ENCODE results near the gene PRKAR1A. TPM values are rescaled to one million over a fixed set of nuclear protein-coding genes. Genes with fewer than 3 reads are reported as not detected.

The PRKAR1A gene
- total RNA-seq, 4 donors from 2014 or later, result 388 to 501 (median 431) TPM

DNA sequence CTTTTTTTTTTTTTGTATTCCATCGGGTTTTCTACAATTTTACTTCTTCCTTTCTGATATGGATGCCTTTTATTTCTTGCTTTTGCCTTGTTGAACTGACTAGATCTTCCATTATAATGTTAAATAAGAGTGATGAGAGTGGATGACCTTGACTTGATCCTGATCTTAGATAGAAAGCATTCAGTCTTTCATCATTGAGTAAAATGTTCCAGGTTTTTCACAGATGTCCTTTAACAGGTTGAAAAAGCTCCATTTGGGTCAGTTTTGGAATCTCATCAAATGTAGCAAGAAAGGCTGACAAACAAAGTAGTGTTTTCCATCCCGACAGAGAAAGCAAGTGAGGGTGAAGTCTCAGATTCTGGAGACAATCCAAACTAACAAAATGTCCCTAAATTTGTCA, 27.8 kb upstream of the PRKAR1A start:
- TF ChIP-seq, protein P1, sequence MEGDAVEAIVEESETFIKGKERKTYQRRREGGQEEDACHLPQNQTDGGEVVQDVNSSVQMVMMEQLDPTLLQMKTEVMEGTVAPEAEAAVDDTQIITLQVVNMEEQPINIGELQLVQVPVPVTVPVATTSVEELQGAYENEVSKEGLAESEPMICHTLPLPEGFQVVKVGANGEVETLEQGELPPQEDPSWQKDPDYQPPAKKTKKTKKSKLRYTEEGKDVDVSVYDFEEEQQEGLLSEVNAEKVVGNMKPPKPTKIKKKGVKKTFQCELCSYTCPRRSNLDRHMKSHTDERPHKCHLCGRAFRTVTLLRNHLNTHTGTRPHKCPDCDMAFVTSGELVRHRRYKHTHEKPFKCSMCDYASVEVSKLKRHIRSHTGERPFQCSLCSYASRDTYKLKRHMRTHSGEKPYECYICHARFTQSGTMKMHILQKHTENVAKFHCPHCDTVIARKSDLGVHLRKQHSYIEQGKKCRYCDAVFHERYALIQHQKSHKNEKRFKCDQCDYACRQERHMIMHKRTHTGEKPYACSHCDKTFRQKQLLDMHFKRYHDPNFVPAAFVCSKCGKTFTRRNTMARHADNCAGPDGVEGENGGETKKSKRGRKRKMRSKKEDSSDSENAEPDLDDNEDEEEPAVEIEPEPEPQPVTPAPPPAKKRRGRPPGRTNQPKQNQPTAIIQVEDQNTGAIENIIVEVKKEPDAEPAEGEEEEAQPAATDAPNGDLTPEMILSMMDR (IDR thresholded peaks at IDR 0.05; ENCODE audit: low read depth), result no peak

DNA sequence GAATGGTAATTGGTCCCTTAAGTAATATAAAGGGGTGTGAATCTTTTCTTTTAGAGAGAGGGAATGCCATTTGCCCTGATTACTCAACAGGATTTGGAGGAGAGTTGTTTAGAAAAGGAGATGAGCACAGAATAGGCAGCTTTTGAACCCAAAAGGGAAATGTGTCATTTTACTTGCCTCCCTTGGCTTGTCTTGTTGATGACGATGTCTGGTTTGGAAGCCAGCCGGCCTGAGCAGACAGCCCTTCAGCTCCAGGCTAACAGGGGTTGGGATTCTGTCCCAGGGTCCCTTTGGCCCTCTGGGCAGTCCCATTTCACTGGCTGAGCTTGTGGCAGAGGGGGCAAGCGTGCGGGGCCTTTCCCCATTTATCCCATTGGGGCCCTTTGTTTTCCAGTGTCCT, 22.3 kb upstream of the PRKAR1A start:
- TF ChIP-seq, protein P1 (IDR thresholded peaks at IDR 0.05; ENCODE audit: low read depth), result no peak

DNA sequence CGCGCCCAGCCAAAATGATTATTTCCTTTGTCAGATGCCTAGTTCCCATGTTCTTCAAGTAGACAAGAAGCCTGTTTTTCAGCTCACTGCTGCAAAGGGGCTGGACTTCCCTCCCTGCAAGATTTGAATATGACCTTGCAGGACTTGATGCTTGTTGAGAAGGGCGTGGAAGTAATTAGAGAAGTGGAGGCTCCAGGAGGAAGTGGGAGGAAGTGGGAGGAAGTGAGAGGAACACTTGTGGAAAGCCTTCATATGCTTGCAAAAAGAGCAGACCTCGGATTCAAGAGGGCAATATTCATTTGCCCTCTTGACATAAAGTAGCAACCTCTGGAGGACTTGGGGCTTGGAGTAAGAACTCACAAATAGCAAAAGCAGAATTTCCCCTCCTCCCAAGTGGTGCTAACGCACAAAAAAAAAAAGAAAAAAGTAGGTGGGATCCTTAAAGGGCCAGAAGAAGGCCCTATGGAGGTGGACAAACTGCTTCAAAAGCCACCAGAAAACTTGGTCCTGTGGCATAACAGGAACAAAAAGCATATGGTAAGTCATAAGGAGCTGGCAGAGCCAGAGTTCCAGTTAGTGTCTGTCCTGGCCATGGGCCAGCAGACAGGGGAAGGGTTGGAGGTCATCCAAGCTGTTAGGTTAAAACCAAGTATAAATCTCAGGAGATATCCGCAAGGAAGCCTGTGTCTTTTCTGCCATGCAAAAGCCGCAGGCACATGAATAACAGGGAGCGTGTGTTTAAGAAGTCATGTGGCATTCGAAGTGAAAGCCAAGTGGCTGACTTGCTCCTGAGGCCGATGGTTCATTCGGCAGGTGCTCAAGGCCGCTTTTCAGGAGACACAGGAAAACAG, 20.6 kb upstream of the PRKAR1A start:
- TF ChIP-seq, protein P1 (IDR thresholded peaks at IDR 0.05; ENCODE audit: low read depth), result no peak

DNA sequence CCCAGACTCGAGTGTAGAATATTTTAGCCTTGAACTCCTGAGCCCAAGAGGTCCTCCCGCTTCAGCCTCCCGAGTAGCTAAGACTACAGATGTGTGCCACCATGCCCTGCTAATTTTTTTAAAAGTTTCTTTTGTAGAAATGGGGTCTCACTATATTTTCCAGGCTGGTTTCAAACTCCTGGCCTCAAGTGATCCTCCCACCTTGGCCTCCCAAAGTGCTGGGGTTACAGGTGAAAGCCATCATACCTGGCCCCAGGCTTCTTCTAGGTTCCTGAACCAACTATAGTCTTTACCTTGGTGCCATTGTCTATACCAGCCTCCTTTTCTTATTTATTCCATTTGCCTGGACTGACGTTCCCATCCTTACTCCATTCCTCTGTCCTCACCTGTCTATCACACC, 17.1 kb upstream of the PRKAR1A start:
- TF ChIP-seq, protein P1 (IDR thresholded peaks at IDR 0.05; ENCODE audit: low read depth), result no peak

DNA sequence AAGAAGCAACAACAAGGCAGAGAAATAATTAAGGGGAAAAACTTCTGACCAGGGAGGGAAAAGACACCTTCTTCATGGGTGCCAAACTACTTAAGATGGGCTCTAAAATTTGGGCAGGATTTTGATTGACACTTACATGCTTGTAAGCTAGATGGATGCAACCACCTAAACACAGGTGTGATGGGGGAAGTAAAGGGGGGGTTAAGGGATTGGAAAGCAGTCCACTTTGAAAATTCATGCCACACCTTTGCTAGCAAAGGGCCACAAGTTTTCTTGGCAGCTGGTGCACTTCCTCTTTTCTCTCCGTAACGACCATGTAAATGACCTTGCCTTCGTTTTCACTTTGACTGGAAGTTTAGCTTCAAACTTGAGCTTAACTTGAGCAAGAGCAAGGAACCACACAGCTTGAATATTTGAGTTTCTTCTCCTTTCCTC, 14.3 kb upstream of the PRKAR1A start:
- TF ChIP-seq, protein P1 (IDR thresholded peaks at IDR 0.05; ENCODE audit: low read depth), result no peak

DNA sequence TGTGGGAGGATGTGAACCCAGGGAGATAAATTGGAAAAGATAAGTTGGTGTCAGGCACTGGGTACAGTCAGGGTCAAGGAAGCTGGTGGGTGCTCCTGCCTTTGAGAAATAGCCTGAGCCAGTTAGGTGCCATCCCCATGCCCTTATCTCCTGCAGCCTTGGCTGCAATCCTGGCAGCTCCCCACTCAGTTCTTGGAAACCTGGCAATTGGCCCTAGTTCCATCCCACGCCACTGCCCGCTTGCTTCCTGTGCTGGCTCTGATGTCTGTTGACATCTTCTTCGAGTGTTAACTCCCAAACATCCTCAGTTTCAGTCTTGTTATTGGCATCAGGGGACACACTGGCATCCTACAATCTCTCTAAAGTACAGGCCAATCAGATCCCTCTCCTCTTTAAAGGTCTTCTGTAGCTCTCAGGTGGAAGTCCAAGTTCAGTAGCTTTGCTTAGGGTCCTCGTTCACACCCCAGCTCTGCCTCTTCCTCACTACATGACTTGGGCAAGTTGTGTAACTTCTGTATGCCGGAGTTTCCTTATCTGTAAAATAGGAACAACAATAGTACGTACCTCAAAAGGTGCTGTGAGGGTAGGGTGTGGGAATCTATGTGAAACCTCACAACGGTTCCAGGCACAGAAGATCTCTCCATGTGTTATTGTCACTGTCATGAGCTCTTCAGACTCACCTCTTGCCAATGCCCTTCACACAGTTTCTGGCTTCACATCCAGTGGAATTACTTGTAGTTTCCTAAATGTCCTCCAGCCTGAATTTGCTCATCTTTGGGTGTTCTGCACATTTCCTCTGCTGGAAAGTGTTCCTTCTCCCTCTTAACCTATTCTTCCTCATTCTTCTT, 13.5 kb upstream of the PRKAR1A start:
- TF ChIP-seq, protein P1 (IDR thresholded peaks at IDR 0.05; ENCODE audit: low read depth), result no peak

DNA sequence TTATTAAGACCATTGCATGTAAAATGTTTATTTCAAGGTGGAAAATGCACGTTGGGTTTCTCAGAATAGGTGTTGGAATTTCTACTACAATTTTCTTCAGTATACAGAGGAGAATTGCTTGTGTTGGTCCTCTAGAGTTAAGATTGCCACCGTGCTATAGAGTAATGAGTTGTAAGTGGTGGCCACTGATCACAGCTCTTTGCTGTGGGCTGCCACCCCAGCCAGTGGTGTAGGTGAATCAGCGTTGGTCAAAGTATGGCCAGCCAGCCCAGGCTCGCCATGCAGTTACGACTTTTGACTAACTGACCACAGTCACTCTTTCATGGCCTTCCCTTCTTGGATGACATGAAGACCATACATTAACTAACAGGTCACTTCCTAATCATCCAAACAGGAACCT, 12.6 kb upstream of the PRKAR1A start:
- TF ChIP-seq, protein P1 (IDR thresholded peaks at IDR 0.05; ENCODE audit: low read depth), result no peak

Measured in subcutaneous adipose tissue (tissue), 4 donors.